Astrocyte (in vitro differentiated cells and primary cell): Measurements from ENCODE around the gene FOSL2. TPM values are rescaled to one million over a fixed set of nuclear protein-coding genes. Genes with fewer than 3 reads are reported as not detected.

ENCODE experiments used
- DNase-seq: peaks from one replicate; pipeline ENCODE4 v3.0.0-alpha.2; 2010; ENCODE audit warnings: low read depth
- FAIRE-seq: peaks from 2 replicates; lab custom pipeline; 2011; peaks lifted over from hg19 to GRCh38; lab: Jason Lieb, UNC
- H2AFZ ChIP-seq: 2 replicates; pipeline ENCODE4 v1.6.0; 2012; ENCODE audit warnings: low read depth, low read length, inconsistent platforms
- H3K27ac ChIP-seq: 2 replicates; pipeline ENCODE4 v1.5.1; 2011; ENCODE audit warnings: low read depth, low read length, inconsistent platforms
- H3K27me3 ChIP-seq: 2 replicates; pipeline ENCODE4 v1.6.0; 2011; ENCODE audit warnings: low read length, inconsistent platforms; ENCODE audit not compliant: insufficient read depth
- H3K36me3 ChIP-seq: 2 replicates; pipeline ENCODE4 v1.5.1; 2011; ENCODE audit warnings: low read length, inconsistent platforms; ENCODE audit not compliant: insufficient read depth
- H3K4me1 ChIP-seq: 2 replicates; pipeline ENCODE4 v1.5.1; 2011; ENCODE audit warnings: low read length, inconsistent platforms; ENCODE audit not compliant: insufficient read depth
- H3K4me2 ChIP-seq: 2 replicates; pipeline ENCODE4 v1.6.0; 2012; ENCODE audit warnings: low read length, inconsistent platforms
- H3K4me3 ChIP-seq: 2 replicates; pipeline ENCODE4 v1.5.1; 2011; ENCODE audit warnings: low read depth, mild to moderate bottlenecking, low read length, inconsistent platforms; ENCODE audit not compliant: insufficient read depth
- H3K79me2 ChIP-seq: 2 replicates; pipeline ENCODE4 v1.6.0; 2012; ENCODE audit warnings: mild to moderate bottlenecking, low read length, inconsistent platforms; ENCODE audit not compliant: insufficient read depth
- H3K9ac ChIP-seq: 2 replicates; pipeline ENCODE4 v1.6.0; 2012; ENCODE audit warnings: mild to moderate bottlenecking, low read length, inconsistent platforms
- H3K9me3 ChIP-seq: 2 replicates; pipeline ENCODE4 v1.5.1; 2012; ENCODE audit warnings: low read depth, mild to moderate bottlenecking, low read length, inconsistent platforms; ENCODE audit not compliant: insufficient read depth
- H4K20me1 ChIP-seq: 2 replicates; pipeline ENCODE4 v1.6.0; 2012; ENCODE audit warnings: low read length, inconsistent platforms; ENCODE audit not compliant: insufficient read depth
- H3K27ac Mint-ChIP-seq: one replicate; pipeline ENCODE4 v1.8.0; 2021; ENCODE audit warnings: mild to moderate bottlenecking, mixed read lengths; ENCODE audit not compliant: unreplicated experiment
- H3K27me3 Mint-ChIP-seq: one replicate; pipeline ENCODE4 v1.8.0; 2021; ENCODE audit warnings: low read depth, mixed read lengths; ENCODE audit not compliant: unreplicated experiment
- H3K36me3 Mint-ChIP-seq: one replicate; pipeline ENCODE4 v1.8.0; 2021; ENCODE audit warnings: low read depth, mixed read lengths; ENCODE audit not compliant: unreplicated experiment
- H3K4me1 Mint-ChIP-seq: one replicate; pipeline ENCODE4 v1.8.0; 2021; ENCODE audit warnings: low read depth, mixed read lengths; ENCODE audit not compliant: unreplicated experiment
- H3K4me3 Mint-ChIP-seq: one replicate; pipeline ENCODE4 v1.8.0; 2021; ENCODE audit warnings: mild to moderate bottlenecking, moderate library complexity, mixed read lengths; ENCODE audit not compliant: unreplicated experiment
- H3K9me3 Mint-ChIP-seq: one replicate; pipeline ENCODE4 v1.8.0; 2021; ENCODE audit warnings: mild to moderate bottlenecking, mixed read lengths; ENCODE audit not compliant: unreplicated experiment
- CTCF ChIP-seq: IDR thresholded peaks from 2 replicates; pipeline ENCODE4 v1.5.1; 2011; ENCODE audit warnings: low read depth, mild to moderate bottlenecking, inconsistent platforms, low read length, moderate library complexity; ENCODE audit not compliant: insufficient read depth
- EZH2 ChIP-seq: IDR thresholded peaks from 2 replicates; pipeline ENCODE4 v1.6.1; 2012; ENCODE audit warnings: mild to moderate bottlenecking, low read length, inconsistent platforms; ENCODE audit not compliant: insufficient read depth
- total RNA-seq: library from RNA; stranded (reverse); gene quantifications from 2 replicates; pipeline ENCODE4 v1.2.1, GENCODE V29; 2021

FOSL2 gene
- total RNA-seq, 1 donor from 2014 or later: 158 TPM

- peaks cover 3% of the 10 kb centered on the region for H3K36me3 ChIP-seq
- H2AFZ ChIP-seq: no peak overlapping the region
- peaks cover 92% of the 10 kb centered on the region for H3K79me2 ChIP-seq
- H3K9ac ChIP-seq: peak overlapping the region; percentile 97
- peaks cover 77% of the 10 kb centered on the region for H4K20me1 ChIP-seq
- H3K27me3 Mint-ChIP-seq: no peaks in the 10 kb centered on the region
- H3K4me1 ChIP-seq: peaks cover 48% of the 10 kb centered on the region
- peak overlapping the region; percentile 82 for H3K4me3 ChIP-seq
- H3K9me3 ChIP-seq: no peaks in the 10 kb centered on the region
- no peak for TF ChIP-seq EZH2
- no peak for TF ChIP-seq CTCF
- H3K36me3 Mint-ChIP-seq: peaks cover 15% of the 10 kb centered on the region
- no peaks in the 10 kb centered on the region for H3K27me3 ChIP-seq
- DNase-seq (no peak), FAIRE-seq (no peak)
- no peak overlapping the region for H3K4me3 Mint-ChIP-seq
- no peaks in the 10 kb centered on the region for H3K9me3 Mint-ChIP-seq
- peak overlapping the region; percentile 94 for H3K27ac ChIP-seq
- peak overlapping the region; percentile 95 for H3K4me2 ChIP-seq
- H3K4me1 Mint-ChIP-seq: peaks cover 41% of the 10 kb centered on the region
- H3K27ac Mint-ChIP-seq: peak overlapping the region; percentile 93
These were observed 4.4 kb downstream of the FOSL2 start for GRCh38 chr2:28397043-28397381.

DNA sequence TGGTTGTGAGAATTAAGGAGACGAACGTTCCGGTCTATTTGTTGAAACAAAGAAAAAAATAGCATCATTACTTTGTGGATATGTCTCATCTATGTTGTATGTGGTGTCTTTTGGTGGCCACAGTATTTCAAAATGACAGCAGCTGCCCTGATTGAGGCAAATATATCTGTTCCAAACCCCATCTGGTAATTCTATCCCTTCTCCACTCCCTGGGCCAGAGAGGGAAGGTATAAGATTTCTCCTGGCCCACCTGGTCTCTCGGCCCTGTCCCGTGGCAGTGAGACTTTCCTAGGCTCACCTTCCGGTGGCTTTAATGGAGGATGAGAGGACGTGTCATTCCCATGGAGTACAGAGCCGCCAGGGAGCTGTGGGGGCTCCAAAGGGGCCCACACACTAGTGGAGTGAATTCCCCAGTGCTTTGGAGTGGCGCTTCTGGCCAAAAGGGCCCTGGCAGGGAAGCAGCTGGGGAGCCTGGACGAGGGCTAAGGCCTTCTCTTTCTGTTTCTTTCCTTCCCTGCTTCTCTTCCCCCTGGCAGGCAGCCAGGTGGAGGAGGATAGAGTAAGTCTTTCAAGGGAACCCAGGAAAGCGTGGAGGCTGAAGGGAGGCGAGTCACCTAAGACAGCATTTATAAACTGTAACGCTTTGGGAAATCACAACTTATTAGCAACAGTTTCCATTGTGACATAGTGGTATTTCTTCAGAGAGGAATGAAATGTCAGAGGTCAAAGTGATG is 5.6 kb downstream of the FOSL2 start:
- Histone ChIP-seq H3K79me2 (peaks cover 99% of the 10 kb centered on the region), H3K36me3 (peaks cover 5% of the 10 kb centered on the region), H3K4me3 (peak overlapping the region; percentile 19), H3K4me2 (peak overlapping the region; percentile 95), H3K9me3 (no peaks in the 10 kb centered on the region), H4K20me1 (peaks cover 90% of the 10 kb centered on the region), H3K27ac (peak overlapping the region; percentile 47), H3K27me3 (no peaks in the 10 kb centered on the region), H3K9ac (peak overlapping the region; percentile 97), H3K4me1 (peaks cover 58% of the 10 kb centered on the region), H2AFZ (no peak overlapping the region)
- peaks cover 53% of the 10 kb centered on the region for H3K4me1 Mint-ChIP-seq
- no peaks in the 10 kb centered on the region for H3K27me3 Mint-ChIP-seq
- TF ChIP-seq EZH2 (no peak), CTCF (no peak)
- no peak overlapping the region for H3K4me3 Mint-ChIP-seq
- no peaks in the 10 kb centered on the region for H3K9me3 Mint-ChIP-seq
- DNase-seq (peak; percentile 59), FAIRE-seq (no peak)
- H3K36me3 Mint-ChIP-seq: peaks cover 21% of the 10 kb centered on the region
- peak overlapping the region; percentile 93 for H3K27ac Mint-ChIP-seq

- peak overlapping the region; percentile 93 for H3K27ac Mint-ChIP-seq
- H3K4me3 Mint-ChIP-seq: no peak overlapping the region
- no peaks in the 10 kb centered on the region for H3K9me3 ChIP-seq
- no peak overlapping the region for H3K4me3 ChIP-seq
- no peak overlapping the region for H3K9ac ChIP-seq
- peaks cover 98% of the 10 kb centered on the region for H4K20me1 ChIP-seq
- H3K4me2 ChIP-seq: peak overlapping the region; percentile 95
- peaks cover 29% of the 10 kb centered on the region for H3K36me3 Mint-ChIP-seq
- H3K4me1 Mint-ChIP-seq: peaks cover 63% of the 10 kb centered on the region
- no peaks in the 10 kb centered on the region for H3K27me3 Mint-ChIP-seq
- peaks cover 11% of the 10 kb centered on the region for H3K36me3 ChIP-seq
- DNase-seq: no peak
- no peaks in the 10 kb centered on the region for H3K9me3 Mint-ChIP-seq
- peaks cover 100% of the 10 kb centered on the region for H3K79me2 ChIP-seq
- H2AFZ ChIP-seq: no peak overlapping the region
- no peak overlapping the region for H3K27ac ChIP-seq
- no peak for FAIRE-seq
- TF ChIP-seq EZH2 (no peak), CTCF (no peak)
- no peaks in the 10 kb centered on the region for H3K27me3 ChIP-seq
- H3K4me1 ChIP-seq: peaks cover 64% of the 10 kb centered on the region
These were observed 6.6 kb downstream of the FOSL2 start for GRCh38 chr2:28399289-28399688.
